HG03469 (cell line): Measurements from ENCODE around the gene ABHD5.

ENCODE experiments used
- ATAC-seq: cut with Tn5 transposase; IDR thresholded peaks from one replicate; pipeline ENCODE4 v1.9.1; 2021; ENCODE audit warnings: mild to moderate bottlenecking, moderate library complexity, moderate number of reproducible peaks; ENCODE audit not compliant: unreplicated experiment

Gene ABHD5

DNA sequence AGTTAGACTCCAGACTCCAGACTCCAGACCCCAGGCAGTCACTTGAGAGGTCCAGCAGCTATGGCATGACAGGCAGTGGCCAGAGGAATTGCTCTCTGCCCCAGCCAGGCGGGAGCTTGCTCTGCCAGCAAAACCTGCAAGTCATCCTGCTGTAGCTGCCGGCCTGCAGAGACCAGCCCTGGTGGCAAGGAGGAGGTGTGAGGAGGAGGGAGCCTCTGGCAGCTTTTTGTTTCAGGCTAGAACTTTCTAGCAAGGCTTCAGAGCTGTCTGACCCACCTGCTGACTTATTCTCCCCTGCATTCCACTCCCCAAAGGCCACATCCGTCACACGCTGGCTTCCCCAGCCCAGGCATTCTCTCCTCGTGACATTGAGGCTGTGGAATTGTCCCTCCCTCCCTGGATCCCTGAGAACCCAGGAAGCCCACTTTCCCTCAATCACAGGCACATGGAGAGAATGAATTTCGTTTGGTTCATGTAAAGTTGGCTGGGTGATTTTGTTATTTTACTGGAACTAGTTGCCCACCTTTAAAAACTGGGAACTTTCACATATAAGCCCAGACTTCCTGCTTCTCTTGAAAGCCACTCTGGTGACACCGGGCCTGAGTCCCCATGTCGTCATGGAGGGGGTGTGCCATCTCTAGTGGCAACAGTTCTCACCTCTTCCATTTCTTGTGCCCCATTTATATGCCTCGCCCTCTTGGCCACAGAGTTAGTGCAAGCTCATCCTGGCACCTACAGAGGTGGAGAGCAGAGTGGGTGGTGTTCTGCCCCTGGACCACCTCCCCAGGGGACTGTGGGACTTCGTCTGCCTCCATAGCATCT, 82.7 kb downstream of the ABHD5 start:
- ATAC-seq: no peak

DNA sequence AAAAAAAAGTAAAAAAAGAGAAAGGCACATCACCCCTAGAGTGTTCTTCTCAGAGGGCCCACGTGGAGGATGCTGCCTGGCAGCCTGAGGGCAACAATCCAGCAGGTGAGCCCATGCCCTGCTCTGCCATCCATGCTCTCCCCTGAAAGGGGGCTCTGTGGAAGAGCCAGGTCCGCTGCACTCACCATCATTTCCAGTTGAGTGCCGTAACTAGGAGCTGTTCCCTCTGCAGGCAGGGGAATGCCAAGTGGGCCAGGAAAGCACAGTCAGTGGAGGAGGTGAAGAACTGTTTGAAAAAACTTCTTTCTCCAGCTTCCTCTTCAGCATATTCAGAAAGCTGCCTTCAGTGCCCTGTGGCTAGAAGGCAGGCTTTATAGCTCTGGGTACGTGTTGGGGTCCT, 84.1 kb downstream of the ABHD5 start:
- no peak for ATAC-seq

DNA sequence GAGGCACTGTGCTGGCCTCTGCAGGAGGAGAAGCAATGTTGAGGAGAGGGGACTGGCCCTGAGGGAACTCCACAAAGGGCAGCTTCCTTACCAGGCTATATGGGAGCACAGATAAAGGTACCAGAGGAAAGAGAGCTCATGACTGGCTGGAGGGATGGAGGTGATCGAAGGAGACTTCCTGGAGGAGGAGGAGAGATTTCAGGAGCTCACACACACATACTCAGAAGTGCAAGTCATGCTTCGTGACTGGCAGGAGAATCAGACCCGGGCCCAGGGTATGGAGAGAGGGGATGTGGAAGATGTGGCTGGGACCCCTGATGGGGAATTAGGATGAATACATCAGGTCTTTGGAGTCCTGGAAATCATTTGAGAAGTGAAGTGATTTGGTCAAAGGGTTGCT, 85.4 kb downstream of the ABHD5 start:
- no peak for ATAC-seq

DNA sequence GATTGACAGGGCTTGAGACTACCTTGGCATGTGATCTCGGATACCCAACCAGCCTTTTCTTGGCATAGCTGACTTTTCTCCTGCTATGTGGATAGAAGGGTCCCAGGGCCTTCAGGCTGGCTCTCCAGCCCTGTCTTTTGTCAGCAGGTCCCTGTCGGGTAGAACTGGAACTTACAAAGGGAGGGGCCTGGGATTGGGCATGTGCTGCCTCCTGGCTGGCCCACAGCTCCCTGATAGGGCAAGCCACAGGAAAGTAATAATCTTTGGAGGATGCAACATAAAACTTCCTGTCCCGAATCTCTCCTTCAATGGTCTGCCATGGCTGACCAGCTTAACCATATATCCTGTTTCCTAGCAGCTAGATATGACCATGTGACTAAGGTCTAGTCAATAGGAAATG, 89.1 kb downstream of the ABHD5 start:
- no peak for ATAC-seq

DNA sequence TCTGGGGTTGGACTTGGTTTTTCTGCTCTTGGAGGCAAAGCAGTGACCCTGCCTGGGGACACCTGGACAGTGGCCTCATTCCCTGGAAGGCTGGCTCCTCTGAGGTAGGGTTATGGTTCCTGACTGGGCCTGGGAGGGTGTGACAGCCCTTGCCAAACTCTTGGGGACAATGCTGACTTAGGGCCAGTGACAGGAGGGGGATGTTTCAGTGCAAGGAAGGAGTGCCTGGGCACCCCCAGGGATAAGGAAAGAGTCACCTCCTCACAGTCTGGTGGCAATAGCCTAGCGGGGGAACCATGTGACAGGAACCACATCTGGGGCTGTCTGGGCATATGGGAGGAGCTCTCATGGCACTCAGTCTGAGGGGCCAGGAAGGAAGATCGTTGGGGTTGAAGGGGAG, 91.8 kb downstream of the ABHD5 start:
- no peak for ATAC-seq
